Left lung (tissue), 10 donors: ENCODE measurements around the gene TRIM33. TPM values are rescaled to one million over a fixed set of nuclear protein-coding genes. Genes with fewer than 3 reads are reported as not detected.
"Not testable (repeated sequence)": the region's sequence is repeated elsewhere in the genome, so short reads cannot be mapped to it uniquely, and the experiment has no call there.

Experiments
- ATAC-seq: fragments of 200-7000 bp; cut with Tn5 transposase; one replicate; pipeline ENCODE4 v1.9.1; 2020; ENCODE audit warnings: moderate library complexity
- DNase-seq, 4 donors: peaks; one replicate each; pipeline ENCODE4 v3.0.0-alpha.2; 2013 to 2020
- H3K27ac ChIP-seq, 2 donors: fragments of 200-600 bp; sonication (generic) in 1 of 2; one replicate each; pipeline versions ENCODE4 v1.5.0 to v1.8.0; 2020 to 2021
- H3K27me3 ChIP-seq, 2 donors: fragments of 200-600 bp; sonication (generic) in 1 of 2; one replicate each; pipeline versions ENCODE4 v1.5.0 to v1.8.0; 2020 to 2021
- H3K36me3 ChIP-seq, 2 donors: fragments of 200-600 bp; sonication (generic) in 1 of 2; one replicate each; pipeline versions ENCODE4 v1.5.0 to v1.8.0; 2020 to 2021
- H3K4me1 ChIP-seq, 2 donors: fragments of 200-600 bp; one replicate each; pipeline ENCODE4 v1.8.0; 2021
- H3K4me3 ChIP-seq, 2 donors: fragments of 200-600 bp; sonication (generic) in 1 of 2; one replicate each; pipeline versions ENCODE4 v1.5.0 to v1.8.0; 2020 to 2021; ENCODE audit warnings: mild to moderate bottlenecking in 1 of 2
- H3K9me3 ChIP-seq, 2 donors: fragments of 200-600 bp; sonication (generic) in 1 of 2; one replicate each; pipeline versions ENCODE4 v1.5.0 to v1.8.0; 2020 to 2021
- intact Hi-C, 2 donors: fragments of 100-400 bp; cut with DNase I; formaldehyde crosslinking; loops; one replicate each; pipeline versions ENCODE4 v1.11.2 to v1.14.2; 2022
- polyA plus RNA-seq, 6 donors: library from polyadenylated mRNA; unstranded; fragments of 120-200 nt; gene quantifications; one replicate each; pipeline ENCODE4 v1.2.1, GENCODE V29; 2013; ENCODE audit not compliant: insufficient read length in 6 of 6
- total RNA-seq, 2 donors: library from RNA; stranded (reverse); fragmentation: NEBNext Ultra II Directional; extraction: Animal tissue kit (Norgen Biotek cat#: 25700); gene quantifications; one replicate each; pipeline ENCODE4 v1.2.1, GENCODE V29; 2021
- TF ChIP-seq, protein P1 (sequence below), 2 donors: fragments of 200-600 bp; sonication (generic) in 1 of 2; IDR thresholded peaks; one replicate each; pipeline versions ENCODE4 v1.5.0 to v1.8.0; 2021; ENCODE audit warnings: antibody characterized with exemption in 2 of 2
- donor health status: DM: no; HTN: yes; CAD: no.
- donor health status: DM: no; HTN: no; CAD: no.

The TRIM33 gene
- total and polyA plus RNA-seq, 8 donors, result 26.7 to 64.2 (median 53.0) TPM

DNA sequence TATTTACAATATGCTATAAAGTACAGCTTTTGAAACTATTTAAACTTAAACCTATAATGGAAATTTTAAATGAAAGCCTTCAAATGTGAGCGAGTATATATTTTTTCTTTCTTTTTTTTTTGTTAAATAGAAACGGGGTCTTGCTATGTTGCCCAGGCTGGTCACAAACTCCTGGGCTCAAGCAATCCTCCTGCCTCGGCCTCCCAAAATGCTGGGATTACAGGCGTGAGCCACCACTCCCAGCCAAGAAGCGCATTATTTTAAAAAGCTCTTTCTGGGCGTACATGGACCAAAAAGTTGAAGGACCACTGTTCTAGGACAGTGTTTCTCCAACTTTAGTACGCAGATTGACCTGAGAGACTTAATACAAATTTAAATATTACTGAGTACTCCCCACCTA, 87.5 kb downstream of the TRIM33 start:
- Histone ChIP-seq H3K27ac (no peak overlapping the region), H3K9me3 (no peaks in the 10 kb centered on the region), H3K36me3 (peaks cover 0 to 93% of the 10 kb centered on the region in 2 donors), H3K27me3 (no peaks in the 10 kb centered on the region), H3K4me1 (no peaks in the 10 kb centered on the region), H3K4me3 (no peak overlapping the region)
- ATAC-seq (no peak), DNase-seq (no peak)
- intact Hi-C loops, result no loop called here
- TF ChIP-seq, protein P1, sequence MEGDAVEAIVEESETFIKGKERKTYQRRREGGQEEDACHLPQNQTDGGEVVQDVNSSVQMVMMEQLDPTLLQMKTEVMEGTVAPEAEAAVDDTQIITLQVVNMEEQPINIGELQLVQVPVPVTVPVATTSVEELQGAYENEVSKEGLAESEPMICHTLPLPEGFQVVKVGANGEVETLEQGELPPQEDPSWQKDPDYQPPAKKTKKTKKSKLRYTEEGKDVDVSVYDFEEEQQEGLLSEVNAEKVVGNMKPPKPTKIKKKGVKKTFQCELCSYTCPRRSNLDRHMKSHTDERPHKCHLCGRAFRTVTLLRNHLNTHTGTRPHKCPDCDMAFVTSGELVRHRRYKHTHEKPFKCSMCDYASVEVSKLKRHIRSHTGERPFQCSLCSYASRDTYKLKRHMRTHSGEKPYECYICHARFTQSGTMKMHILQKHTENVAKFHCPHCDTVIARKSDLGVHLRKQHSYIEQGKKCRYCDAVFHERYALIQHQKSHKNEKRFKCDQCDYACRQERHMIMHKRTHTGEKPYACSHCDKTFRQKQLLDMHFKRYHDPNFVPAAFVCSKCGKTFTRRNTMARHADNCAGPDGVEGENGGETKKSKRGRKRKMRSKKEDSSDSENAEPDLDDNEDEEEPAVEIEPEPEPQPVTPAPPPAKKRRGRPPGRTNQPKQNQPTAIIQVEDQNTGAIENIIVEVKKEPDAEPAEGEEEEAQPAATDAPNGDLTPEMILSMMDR (IDR thresholded peaks at IDR 0.05), result no peak

DNA sequence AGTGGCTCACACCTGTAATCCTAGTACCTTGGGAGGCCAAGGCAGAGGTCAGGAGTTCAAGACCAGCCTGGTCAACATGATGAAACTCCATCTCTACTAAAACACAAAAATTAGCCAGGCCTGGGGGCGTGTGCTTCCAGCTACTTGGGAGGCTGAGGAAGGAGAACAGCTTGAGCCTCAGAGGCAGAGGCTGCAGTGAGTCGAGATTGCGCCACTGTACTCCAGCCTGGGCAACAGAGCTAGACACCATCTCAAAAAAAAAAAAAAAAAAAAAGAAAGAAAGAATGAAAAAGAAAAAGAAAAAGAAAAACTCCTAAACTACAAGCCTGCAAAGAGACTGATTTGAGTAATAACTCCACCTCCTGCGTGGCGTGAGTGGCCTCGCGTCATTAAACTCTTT, 92.1 kb downstream of the TRIM33 start:
- not testable (repeated sequence) for H3K4me1 ChIP-seq, ATAC-seq
- H3K36me3 ChIP-seq, result peaks cover 0 to 84% of the 10 kb centered on the region in 2 donors

DNA sequence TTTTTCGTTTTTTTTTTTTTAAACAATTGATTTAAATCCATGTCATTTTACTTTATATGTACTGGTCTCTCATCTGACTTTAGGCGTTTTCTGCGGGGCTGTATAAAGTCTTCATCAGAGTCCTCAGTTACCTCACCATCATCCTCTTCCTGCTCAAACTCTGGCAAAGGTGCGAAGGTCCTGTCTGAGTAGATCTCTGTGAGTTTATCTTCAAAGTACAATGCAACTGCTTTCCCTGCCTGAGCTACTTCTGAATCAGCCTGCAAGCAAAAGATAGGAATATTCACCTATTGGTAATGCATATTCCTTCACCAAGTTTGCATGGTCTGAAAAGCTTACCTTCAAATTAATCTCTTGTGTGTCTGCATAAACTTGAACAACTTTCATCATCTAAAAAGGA, 113.4 kb downstream of the TRIM33 start:
- Histone ChIP-seq H3K4me1 (no peaks in the 10 kb centered on the region), H3K9me3 (no peaks in the 10 kb centered on the region), H3K4me3 (no peak overlapping the region), H3K36me3 (peaks cover 0 to 84% of the 10 kb centered on the region in 2 donors), H3K27ac (no peak overlapping the region), H3K27me3 (no peaks in the 10 kb centered on the region)
- intact Hi-C loops, result no loop called here
- ATAC-seq, result no peak
- TF ChIP-seq, protein P1 (IDR thresholded peaks at IDR 0.05), result no peak
- no peak for DNase-seq

More for the DNA sequence above, 92.1 kb downstream of the TRIM33 start:
- intact Hi-C loops, DNase-seq, H3K9me3 ChIP-seq, H3K4me3 ChIP-seq, H3K27ac ChIP-seq, H3K27me3 ChIP-seq: not testable (repeated sequence)

DNA sequence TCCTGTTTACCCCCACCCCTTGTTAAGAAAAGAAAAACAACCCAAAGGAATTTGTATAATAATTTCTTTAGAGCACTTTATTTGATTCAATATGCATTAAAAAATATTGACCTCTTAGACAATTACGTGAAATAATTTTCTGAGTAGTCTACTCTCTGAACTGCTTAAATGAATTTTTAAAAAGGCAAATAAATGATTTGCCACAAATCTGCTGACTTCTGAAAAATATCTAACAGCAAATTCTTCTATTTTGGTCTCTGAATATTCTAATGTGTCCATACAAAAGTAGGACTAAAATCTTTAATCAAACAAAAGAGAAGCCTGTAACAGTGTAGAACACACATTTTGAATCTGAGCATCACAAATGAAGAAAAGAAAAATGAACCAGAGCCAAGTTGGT, 115.1 kb downstream of the TRIM33 start:
- no peak overlapping the region for H3K4me3 ChIP-seq
- TF ChIP-seq, protein P1 (IDR thresholded peaks at IDR 0.05), result no peak
- DNase-seq, result no peak

DNA sequence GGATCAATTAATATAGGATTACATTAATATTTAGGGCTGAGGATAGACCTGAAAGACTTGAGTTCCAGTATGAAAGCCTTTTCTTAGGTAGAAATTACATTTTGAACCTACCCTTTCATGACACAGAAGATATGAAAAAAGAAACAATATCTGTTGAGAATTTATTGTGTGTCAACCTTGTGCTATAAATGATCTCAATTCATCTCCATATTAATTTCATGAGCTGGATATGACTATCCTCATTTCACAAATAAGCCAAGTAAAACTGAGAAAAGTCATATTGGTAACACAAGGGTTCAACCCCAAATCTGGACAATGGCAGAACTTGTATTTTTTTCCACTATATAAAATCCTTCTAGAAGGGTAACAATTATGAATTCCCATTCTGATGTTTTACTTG, 120.0 kb downstream of the TRIM33 start:
- intact Hi-C loops, result no loop called here
- DNase-seq (no peak), ATAC-seq (no peak)
- Histone ChIP-seq H3K27ac (no peak overlapping the region), H3K9me3 (peaks cover 0 to 8% of the 10 kb centered on the region in 2 donors), H3K4me3 (no peak overlapping the region), H3K36me3 (peaks cover 0 to 40% of the 10 kb centered on the region in 2 donors), H3K27me3 (no peaks in the 10 kb centered on the region), H3K4me1 (no peaks in the 10 kb centered on the region)
- TF ChIP-seq, protein P1 (IDR thresholded peaks at IDR 0.05), result no peak

More for the DNA sequence above, 115.1 kb downstream of the TRIM33 start:
- intact Hi-C loops, result no loop called here
- H3K9me3 ChIP-seq, result no peaks in the 10 kb centered on the region
- no peaks in the 10 kb centered on the region for H3K4me1 ChIP-seq
- no peak for ATAC-seq
- H3K27ac ChIP-seq, result no peak overlapping the region
- no peaks in the 10 kb centered on the region for H3K27me3 ChIP-seq
- peaks cover 0 to 83% of the 10 kb centered on the region in 2 donors for H3K36me3 ChIP-seq

DNA sequence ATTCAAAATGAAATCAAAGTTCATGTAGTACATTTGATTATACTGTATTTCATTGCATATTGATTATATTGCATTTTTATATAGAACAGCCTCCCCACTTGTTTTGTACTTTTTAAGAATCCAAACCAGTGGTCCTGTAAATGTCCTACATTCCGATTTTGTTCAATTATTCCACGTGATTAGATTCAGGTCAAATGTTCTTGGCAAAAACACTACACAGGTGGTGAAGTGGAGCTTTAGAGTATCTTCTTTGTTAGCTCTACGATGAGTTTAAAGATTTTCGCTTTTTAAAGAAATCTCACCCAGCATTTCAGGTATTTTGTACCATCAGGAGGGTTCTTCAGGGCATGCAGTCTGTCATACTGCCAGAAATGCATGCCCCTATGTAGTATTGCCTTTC, 120.6 kb downstream of the TRIM33 start:
- DNase-seq (no peak), ATAC-seq (no peak)
- H3K36me3 ChIP-seq, result peaks cover 0 to 36% of the 10 kb centered on the region in 2 donors
- no peaks in the 10 kb centered on the region for H3K4me1 ChIP-seq
- intact Hi-C loops, result no loop called here
- no peak overlapping the region for H3K27ac ChIP-seq
- peaks cover 0 to 14% of the 10 kb centered on the region in 2 donors for H3K9me3 ChIP-seq
- H3K27me3 ChIP-seq, result no peaks in the 10 kb centered on the region
- TF ChIP-seq, protein P1 (IDR thresholded peaks at IDR 0.05), result no peak
- H3K4me3 ChIP-seq, result no peak overlapping the region
